K562 (cell line): ENCODE results near the gene SPAG16. TPM values are rescaled to one million over a fixed set of nuclear protein-coding genes. Genes with fewer than 3 reads are reported as not detected.

ENCODE experiments used
- ATAC-seq: fragments of 200-7000 bp; cut with Tn5 transposase; 3 replicates; pipeline ENCODE4 v1.9.1; 2020; ENCODE audit warnings: moderate library complexity
- BruUV-seq: library from RNA; stranded (reverse); fragments of 400-500 nt; replicated peaks from 2 replicates; lab custom pipeline; 2021; lab: Mats Ljungman, UMichigan
- CTCF ChIA-PET: fragments of 300-600 bp; formaldehyde crosslinking; extraction: SDS; loops from one replicate; lab custom pipeline; 2021; ENCODE audit warnings: low intra/inter-chr PET ratio; lab: Yijun Ruan, JAX
- POLR2A ChIA-PET: fragments of 300-600, 350-650 bp; sonication (Branson Sonifier 250); formaldehyde crosslinking; extraction: SDS; loops from one replicate; lab custom pipeline; 2021; ENCODE audit warnings: antibody characterized with exemption, inconsistent platforms; lab: Yijun Ruan, JAX
- DNase-seq, 4 experiments: peaks; one replicate each; pipeline versions ENCODE4 v3.0.0 to v3.0.0-alpha.2; 2011 to 2018; ENCODE audit warnings: low spot score in 3 of 4, mixed read lengths in 3 of 4; ENCODE audit errors: extremely low read depth in 1 of 4
- FAIRE-seq: peaks from 2 replicates; lab custom pipeline; 2011; peaks lifted over from hg19 to GRCh38; lab: Jason Lieb, UNC
- H2AFZ ChIP-seq: 2 replicates; pipeline ENCODE4 v1.6.0; 2011; ENCODE audit warnings: low read depth, low read length, control low read depth, inconsistent platforms
- H3K27ac ChIP-seq: fragments of 200-600 bp; 3 replicates; pipeline ENCODE4 v1.8.0; 2011; ENCODE audit warnings: low read depth, mild to moderate bottlenecking, control low read depth, inconsistent platforms, low read length, moderate library complexity, mixed read lengths; ENCODE audit errors: extremely low read depth
- H3K27me3 ChIP-seq, 2 experiments: fragments of 300-600 bp in 1 of 2; 2 replicates in 1 of 2; 3 replicates in 1 of 2; pipeline versions ENCODE4 v1.6.0 to v1.8.0; 2011; ENCODE audit warnings: inconsistent platforms in 2 of 2, low read length in 2 of 2, mild to moderate bottlenecking in 1 of 2, mixed read lengths in 1 of 2, moderate library complexity in 1 of 2; ENCODE audit not compliant: control insufficient read depth in 2 of 2, insufficient read depth in 2 of 2
- H3K36me3 ChIP-seq: fragments of 300-600 bp; 3 replicates; pipeline ENCODE4 v1.8.0; 2011; ENCODE audit warnings: mild to moderate bottlenecking, low read length, inconsistent platforms; ENCODE audit not compliant: control insufficient read depth, insufficient read depth
- H3K4me1 ChIP-seq, 2 experiments: fragments of 200-600 bp in 1 of 2; replicated peaks in 1 of 2; 2 replicates in 1 of 2; 3 replicates in 1 of 2; pipeline versions ENCODE4 v1.5.1 to v1.8.0; 2011; ENCODE audit warnings: inconsistent platforms in 2 of 2, low read length in 2 of 2, mild to moderate bottlenecking in 1 of 2, mixed read lengths in 1 of 2, moderate library complexity in 1 of 2; ENCODE audit not compliant: control insufficient read depth in 2 of 2, insufficient read depth in 2 of 2
- H3K4me2 ChIP-seq: 2 replicates; pipeline ENCODE4 v1.6.1; 2011; ENCODE audit warnings: low read length, control low read depth, inconsistent platforms, mixed read lengths; ENCODE audit not compliant: insufficient read depth
- H3K4me3 ChIP-seq: fragments of 200-600 bp; sonication (generic), shearing (Covaris generic); 2 replicates; pipeline ENCODE4 v1.5.1; 2016; ENCODE audit warnings: control low read depth, inconsistent platforms
- H3K79me2 ChIP-seq: fragments of 200-600 bp; 3 replicates; pipeline ENCODE4 v1.8.0; 2011; ENCODE audit warnings: low read length, inconsistent platforms; ENCODE audit not compliant: control insufficient read depth, insufficient read depth
- H3K9ac ChIP-seq, 2 experiments: 2 replicates each; pipeline versions ENCODE4 v1.6.0 to v1.6.1; 2011; ENCODE audit warnings: low read depth in 2 of 2, low read length in 2 of 2, control low read depth in 1 of 2, inconsistent platforms in 1 of 2, mild to moderate bottlenecking in 1 of 2, mixed read lengths in 1 of 2; ENCODE audit not compliant: insufficient read depth in 1 of 2
- H3K9me1 ChIP-seq: one replicate; pipeline ENCODE4 v1.6.0; 2011; ENCODE audit warnings: inconsistent platforms, mild to moderate bottlenecking, low read length, moderate library complexity; ENCODE audit not compliant: control insufficient read depth, insufficient read depth
- H3K9me3 ChIP-seq: replicated peaks from 2 replicates; pipeline ENCODE4 v1.5.1; 2011; ENCODE audit warnings: low read depth, low read length, inconsistent platforms; ENCODE audit not compliant: control insufficient read depth, insufficient read depth
- H4K20me1 ChIP-seq: replicated peaks from 2 replicates; pipeline ENCODE4 v1.6.1; 2011; ENCODE audit warnings: low read length, inconsistent platforms, mixed read lengths; ENCODE audit not compliant: control insufficient read depth, insufficient read depth
- FOXP4 ChIP-seq: sonication (generic); formaldehyde crosslinking; IDR thresholded peaks from 2 replicates; pipeline ENCODE4 v1.8.0; 2022; ENCODE audit warnings: mild to moderate bottlenecking, missing genetic modification reagents, borderline replicate concordance
- HMG20A ChIP-seq: fragments of 450-650 bp; formaldehyde crosslinking; conservative IDR thresholded peaks from 2 replicates; pipeline ENCODE4 v1.4.0; 2020; ENCODE audit warnings: mild to moderate bottlenecking, mixed read lengths
- IRF2 ChIP-seq: sonication (generic); formaldehyde crosslinking; IDR thresholded peaks from 2 replicates; pipeline ENCODE4 v1.8.1; 2022; ENCODE audit warnings: mild to moderate bottlenecking, missing genetic modification reagents
- MCM3 ChIP-seq: fragments of 450-650 bp; IDR thresholded peaks from 2 replicates; pipeline ENCODE4 v1.6.1; 2016
- MTA1 ChIP-seq: fragments of 450-650 bp; IDR thresholded peaks from 2 replicates; pipeline ENCODE4 v1.6.1; 2017; ENCODE audit warnings: borderline replicate concordance
- PRDM10 ChIP-seq: fragments of 450-650 bp; IDR thresholded peaks from 2 replicates; pipeline ENCODE4 v1.6.1; 2018; ENCODE audit not compliant: partially characterized antibody
- RHOXF2B ChIP-seq: fragments of 250-450 bp; sonication (Bioruptor Pico); conservative IDR thresholded peaks from 2 replicates; pipeline ENCODE4 v1.5.1; 2021
- WGBS: fragments of 100-300 bp; shearing (Covaris generic); methylation state at CpG from one replicate; pipeline ENCODE4 v1.1.6; 2016; ENCODE audit warnings: low coverage, mixed read lengths; ENCODE audit not compliant: insufficient coverage; ENCODE audit errors: missing lambda C conversion rate; 5-methylcytosine and 5-hydroxymethylcytosine counted together
- in situ Hi-C: fragments of 300-500 bp; cut with MboI; formaldehyde crosslinking; loops from 4 replicates; pipeline ENCODE4 v1.15.0; 2018; ENCODE audit warnings: inconsistent platforms, mixed read lengths
- intact Hi-C: fragments of 100-400 bp; cut with micrococcal nuclease; formaldehyde crosslinking; loops from 2 replicates; pipeline ENCODE4 v1.14.2; 2022
- polyA plus RNA-seq, 8 experiments: library from polyadenylated mRNA; depleted of rRNA in 4 of 8; stranded (reverse) in 5 of 8; unstranded in 3 of 8; fragments of >200 nt; fragmentation: Nextera tagmentation in 2 of 8; fragmentation: Illumina TruSeq in 1 of 8; extraction: Ambion mirVana in 2 of 8; extraction: Trizol in 1 of 8; gene quantifications; 2 replicates each; pipeline versions ENCODE4 v1.2.1 to v1.2.3, GENCODE V29; 2011 to 2014; ENCODE audit warnings: inconsistent platforms in 1 of 8, missing spikeins in 1 of 8
- total RNA-seq, 7 experiments: library from RNA; depleted of rRNA in 6 of 7; stranded (reverse); fragments of >200 nt in 6 of 7; fragmentation: Illumina TruSeq in 2 of 7; extraction: Trizol in 2 of 7; gene quantifications; 2 replicates each; pipeline versions ENCODE4 v1.2.1 to v1.2.3, GENCODE V29; 2011 to 2021; ENCODE audit warnings: low replicate concordance in 1 of 7

The SPAG16 gene
- total and polyA plus RNA-seq, 9 of the 15 experiments (the other 6 are each of a cell fraction or from before 2014, with no cell fraction given), result 0.98 to 5.9 (median 3.5) TPM

- Histone ChIP-seq H3K79me2 (no peaks in the 10 kb centered on the region), H3K9me1 (no peaks in the 10 kb centered on the region), H3K4me3 (no peak overlapping the region), H3K36me3 (no peaks in the 10 kb centered on the region), H3K9me3 (no peaks in the 10 kb centered on the region), H3K9ac (no peak overlapping the region), H2AFZ (no peak overlapping the region), H3K27me3 (no peaks in the 10 kb centered on the region), H3K4me1 (no peaks in the 10 kb centered on the region), H4K20me1 (no peaks in the 10 kb centered on the region), H3K4me2 (no peak overlapping the region), H3K27ac (no peak overlapping the region)
- intact Hi-C loops, result no loop called here
- ChIA-PET POLR2A (no interaction called here), CTCF (no interaction called here)
- in situ Hi-C loops, result no loop called here
- ATAC-seq (no peak), FAIRE-seq (no peak), DNase-seq (no peak)
- 0% methylated on average over 3 of the region's 5 CpGs for WGBS
- no TSS peak for BruUV-seq
- TF ChIP-seq PRDM10, result no peak
- TF ChIP-seq HMG20A (CRISPR knock-in tag), result no peak
- TF ChIP-seq RHOXF2B (CRISPR knock-in tag), result no peak
- no peak for TF ChIP-seq FOXP4
- TF ChIP-seq MTA1, result no peak
- TF ChIP-seq IRF2 (CRISPR knock-in tag), result no peak
- no peak for TF ChIP-seq MCM3
Observed at GRCh38 chr2:214104967-214105366, 820.7 kb downstream of the SPAG16 start.
